Measurements from ENCODE around the gene CTNNA3. TPM values are rescaled to one million over a fixed set of nuclear protein-coding genes. Genes with fewer than 3 reads are reported as not detected.

Gene CTNNA3
- total and polyA plus RNA-seq, 4 experiments from 2014 or later, result not detected

GRCh38 chr10:66869635-66870034 is 826.4 kb downstream of the CTNNA3 start:
- no peak overlapping the region for H3K4me3 ChIP-seq (ENCODE audit: low read length in 2 of 2)
- no peak for DNase-seq
- Mint-ChIP-seq H3K27me3 (no peaks in the 10 kb centered on the region), H3K4me3 (no peak overlapping the region), H3K4me1 (no peaks in the 10 kb centered on the region), H3K9me3 (no peaks in the 10 kb centered on the region), H3K36me3 (no peaks in the 10 kb centered on the region), H3K27ac (no peak overlapping the region)
- ChIA-PET CTCF (ENCODE audit: partially characterized antibody) (no interaction called here), POLR2A (ENCODE audit: partially characterized antibody) (no interaction called here)
- no peak overlapping the region for H3K27ac ChIP-seq (ENCODE audit: low read depth, low read length)
- H3K9me3 ChIP-seq (ENCODE audit: control insufficient read depth in 1 of 2, low read length in 2 of 2), result no peaks in the 10 kb centered on the region
- H3K27me3 ChIP-seq (ENCODE audit: insufficient read depth, low read length), result no peaks in the 10 kb centered on the region
- H3K36me3 ChIP-seq (ENCODE audit: insufficient read depth, low read length), result no peaks in the 10 kb centered on the region
- H3K4me1 ChIP-seq (ENCODE audit: insufficient read depth, low read length), result no peaks in the 10 kb centered on the region
- intact Hi-C loops (cut with micrococcal nuclease), result no loop called here

GRCh38 chr10:66862687-66863258 is 833.2 kb downstream of the CTNNA3 start:
- Histone ChIP-seq H3K9me3 (ENCODE audit: control insufficient read depth in 1 of 2, low read length in 2 of 2) (no peaks in the 10 kb centered on the region), H3K27me3 (ENCODE audit: insufficient read depth, low read length) (no peaks in the 10 kb centered on the region), H3K4me3 (ENCODE audit: low read length in 2 of 2) (no peak overlapping the region), H3K4me1 (ENCODE audit: insufficient read depth, low read length) (no peaks in the 10 kb centered on the region), H3K36me3 (ENCODE audit: insufficient read depth, low read length) (no peaks in the 10 kb centered on the region), H3K27ac (ENCODE audit: low read depth, low read length) (no peak overlapping the region)
- ChIA-PET POLR2A (ENCODE audit: partially characterized antibody) (no interaction called here), CTCF (ENCODE audit: partially characterized antibody) (no interaction called here)
- Mint-ChIP-seq H3K27ac (no peak overlapping the region), H3K36me3 (no peaks in the 10 kb centered on the region), H3K9me3 (peaks cover 0 to 4% (median under 1%) of the 10 kb centered on the region in 8 donors), H3K4me3 (no peak overlapping the region), H3K27me3 (no peaks in the 10 kb centered on the region), H3K4me1 (no peaks in the 10 kb centered on the region)
- DNase-seq, result no peak
- intact Hi-C loops (cut with micrococcal nuclease), result no loop called here

- Histone ChIP-seq H3K4me3 (ENCODE audit: low read length in 2 of 2) (no peak overlapping the region), H3K27me3 (ENCODE audit: insufficient read depth, low read length) (no peaks in the 10 kb centered on the region), H3K36me3 (ENCODE audit: insufficient read depth, low read length) (no peaks in the 10 kb centered on the region), H3K9me3 (ENCODE audit: control insufficient read depth in 1 of 2, low read length in 2 of 2) (no peaks in the 10 kb centered on the region), H3K4me1 (ENCODE audit: insufficient read depth, low read length) (no peaks in the 10 kb centered on the region), H3K27ac (ENCODE audit: low read depth, low read length) (no peak overlapping the region)
- H3K4me1 Mint-ChIP-seq, result no peaks in the 10 kb centered on the region
- CTCF ChIA-PET (ENCODE audit: partially characterized antibody), result no interaction called here
- no peaks in the 10 kb centered on the region for H3K36me3 Mint-ChIP-seq
- H3K27me3 Mint-ChIP-seq, result no peaks in the 10 kb centered on the region
- DNase-seq, result no peak
- POLR2A ChIA-PET (ENCODE audit: partially characterized antibody), result no interaction called here
- H3K27ac Mint-ChIP-seq, result no peak overlapping the region
- intact Hi-C loops (cut with micrococcal nuclease), result no loop called here
- no peak overlapping the region for H3K4me3 Mint-ChIP-seq
- H3K9me3 Mint-ChIP-seq, result peaks cover 0 to 5% (median 2%) of the 10 kb centered on the region in 8 donors
These were observed 835.5 kb downstream of the CTNNA3 start for GRCh38 chr10:66860376-66860945.

GRCh38 chr10:66852811-66853210 is 843.2 kb downstream of the CTNNA3 start:
- no peaks in the 10 kb centered on the region for H3K36me3 Mint-ChIP-seq
- no peaks in the 10 kb centered on the region for H3K4me1 Mint-ChIP-seq
- no peak overlapping the region for H3K4me3 Mint-ChIP-seq
- H3K27ac Mint-ChIP-seq, result no peak overlapping the region
- Histone ChIP-seq H3K4me3 (ENCODE audit: low read length in 2 of 2) (no peak overlapping the region), H3K27me3 (ENCODE audit: insufficient read depth, low read length) (no peaks in the 10 kb centered on the region), H3K9me3 (ENCODE audit: control insufficient read depth in 1 of 2, low read length in 2 of 2) (no peaks in the 10 kb centered on the region), H3K4me1 (ENCODE audit: insufficient read depth, low read length) (no peaks in the 10 kb centered on the region), H3K36me3 (ENCODE audit: insufficient read depth, low read length) (no peaks in the 10 kb centered on the region), H3K27ac (ENCODE audit: low read depth, low read length) (no peak overlapping the region)
- CTCF ChIA-PET (ENCODE audit: partially characterized antibody), result no interaction called here
- intact Hi-C loops (cut with micrococcal nuclease), result no loop called here
- H3K27me3 Mint-ChIP-seq, result no peaks in the 10 kb centered on the region
- peaks cover 0 to 5% (median 0%) of the 10 kb centered on the region in 8 donors for H3K9me3 Mint-ChIP-seq
- DNase-seq, result no peak
- POLR2A ChIA-PET (ENCODE audit: partially characterized antibody), result no interaction called here

GRCh38 chr10:66848856-66849255 is 847.1 kb downstream of the CTNNA3 start:
- Mint-ChIP-seq H3K27me3 (no peaks in the 10 kb centered on the region), H3K9me3 (peaks cover 0 to 3% (median 0%) of the 10 kb centered on the region in 8 donors), H3K36me3 (no peaks in the 10 kb centered on the region), H3K27ac (no peak overlapping the region), H3K4me1 (no peaks in the 10 kb centered on the region), H3K4me3 (no peak overlapping the region)
- intact Hi-C loops (cut with micrococcal nuclease), result no loop called here
- no peaks in the 10 kb centered on the region for H3K4me1 ChIP-seq (ENCODE audit: insufficient read depth, low read length)
- CTCF ChIA-PET (ENCODE audit: partially characterized antibody), result no interaction called here
- no peak overlapping the region for H3K27ac ChIP-seq (ENCODE audit: low read depth, low read length)
- no peak for DNase-seq
- H3K27me3 ChIP-seq (ENCODE audit: insufficient read depth, low read length), result no peaks in the 10 kb centered on the region
- H3K36me3 ChIP-seq (ENCODE audit: insufficient read depth, low read length), result no peaks in the 10 kb centered on the region
- H3K9me3 ChIP-seq (ENCODE audit: control insufficient read depth in 1 of 2, low read length in 2 of 2), result no peaks in the 10 kb centered on the region
- no peak overlapping the region for H3K4me3 ChIP-seq (ENCODE audit: low read length in 2 of 2)
- POLR2A ChIA-PET (ENCODE audit: partially characterized antibody), result no interaction called here

GRCh38 chr10:66844176-66844942 is 851.6 kb downstream of the CTNNA3 start:
- Histone ChIP-seq H3K36me3 (ENCODE audit: insufficient read depth, low read length) (no peaks in the 10 kb centered on the region), H3K4me3 (ENCODE audit: low read length in 2 of 2) (no peak overlapping the region), H3K27me3 (ENCODE audit: insufficient read depth, low read length) (no peaks in the 10 kb centered on the region), H3K9me3 (ENCODE audit: control insufficient read depth in 1 of 2, low read length in 2 of 2) (no peaks in the 10 kb centered on the region), H3K27ac (ENCODE audit: low read depth, low read length) (no peak overlapping the region), H3K4me1 (ENCODE audit: insufficient read depth, low read length) (no peaks in the 10 kb centered on the region)
- POLR2A ChIA-PET (ENCODE audit: partially characterized antibody), result no interaction called here
- intact Hi-C loops (cut with micrococcal nuclease), result no loop called here
- no peak overlapping the region for H3K4me3 Mint-ChIP-seq
- H3K9me3 Mint-ChIP-seq, result peaks cover 0 to 5% (median 0%) of the 10 kb centered on the region in 8 donors
- H3K36me3 Mint-ChIP-seq, result no peaks in the 10 kb centered on the region
- DNase-seq, result no peak
- H3K27me3 Mint-ChIP-seq, result peaks cover 0 to 3% of the 10 kb centered on the region in 2 donors
- H3K4me1 Mint-ChIP-seq, result no peaks in the 10 kb centered on the region
- CTCF ChIA-PET (ENCODE audit: partially characterized antibody), result no interaction called here
- H3K27ac Mint-ChIP-seq, result no peak overlapping the region

GRCh38 chr10:66843396-66843795 is 852.6 kb downstream of the CTNNA3 start:
- Mint-ChIP-seq H3K27ac (no peak overlapping the region), H3K36me3 (no peaks in the 10 kb centered on the region), H3K27me3 (peaks cover 0 to 3% of the 10 kb centered on the region in 2 donors), H3K4me1 (no peaks in the 10 kb centered on the region), H3K9me3 (peaks cover 0 to 5% (median 0%) of the 10 kb centered on the region in 8 donors), H3K4me3 (no peak overlapping the region)
- Histone ChIP-seq H3K4me1 (ENCODE audit: insufficient read depth, low read length) (no peaks in the 10 kb centered on the region), H3K27ac (ENCODE audit: low read depth, low read length) (no peak overlapping the region), H3K4me3 (ENCODE audit: low read length in 2 of 2) (no peak overlapping the region), H3K27me3 (ENCODE audit: insufficient read depth, low read length) (no peaks in the 10 kb centered on the region), H3K36me3 (ENCODE audit: insufficient read depth, low read length) (no peaks in the 10 kb centered on the region), H3K9me3 (ENCODE audit: control insufficient read depth in 1 of 2, low read length in 2 of 2) (no peaks in the 10 kb centered on the region)
- no peak for DNase-seq
- POLR2A ChIA-PET (ENCODE audit: partially characterized antibody), result no interaction called here
- CTCF ChIA-PET (ENCODE audit: partially characterized antibody), result no interaction called here
- intact Hi-C loops (cut with micrococcal nuclease), result no loop called here
